DND-41 (cell line): ENCODE results near the gene THRB.
"Not testable (repeated sequence)": the region's sequence is repeated elsewhere in the genome, so short reads cannot be mapped to it uniquely, and the experiment has no call there.

ENCODE experiments used
- ATAC-seq: fragments of 200-7000 bp; cut with Tn5 transposase; 3 replicates; pipeline ENCODE4 v1.9.1; 2021; ENCODE audit warnings: low read depth; ENCODE audit not compliant: insufficient read depth
- DNase-seq: peaks from one replicate; pipeline ENCODE4 v3.0.0-alpha.2; 2020
- H2AFZ ChIP-seq: 2 replicates; pipeline ENCODE4 v1.6.0; 2012; ENCODE audit warnings: low read depth, low read length
- H3K27ac ChIP-seq: 2 replicates; pipeline ENCODE4 v1.5.1; 2012; ENCODE audit warnings: low read length, inconsistent platforms
- H3K27me3 ChIP-seq: fragments of 200-600 bp; sonication (generic); 2 replicates; pipeline ENCODE4 v1.6.0; 2012; ENCODE audit warnings: low read length, mild to moderate bottlenecking, inconsistent platforms; ENCODE audit not compliant: insufficient read depth, poor library complexity
- H3K36me3 ChIP-seq: 2 replicates; pipeline ENCODE4 v1.5.1; 2012; ENCODE audit warnings: low read length, inconsistent platforms; ENCODE audit not compliant: insufficient read depth
- H3K4me1 ChIP-seq: 2 replicates; pipeline ENCODE4 v1.5.1; 2012; ENCODE audit warnings: mild to moderate bottlenecking, low read length; ENCODE audit not compliant: insufficient read depth
- H3K4me2 ChIP-seq: 2 replicates; pipeline ENCODE4 v1.6.0; 2012; ENCODE audit warnings: mild to moderate bottlenecking, moderate library complexity, low read length, inconsistent platforms; ENCODE audit not compliant: insufficient read depth
- H3K4me3 ChIP-seq, 2 experiments: fragments of 200-600 bp in 1 of 2; shearing (Covaris generic) in 1 of 2; 2 replicates each; pipeline ENCODE4 v1.5.1; 2012 to 2016; ENCODE audit warnings: inconsistent platforms in 2 of 2, low read length in 2 of 2, mild to moderate bottlenecking in 2 of 2, low read depth in 1 of 2, moderate library complexity in 1 of 2
- H3K79me2 ChIP-seq: 2 replicates; pipeline ENCODE4 v1.6.0; 2012; ENCODE audit warnings: low read length, inconsistent platforms; ENCODE audit not compliant: insufficient read depth
- H3K9ac ChIP-seq: 2 replicates; pipeline ENCODE4 v1.6.0; 2012; ENCODE audit warnings: low read depth, mild to moderate bottlenecking, inconsistent platforms, low read length, moderate library complexity
- H3K9me3 ChIP-seq: 2 replicates; pipeline ENCODE4 v1.5.1; 2012; ENCODE audit warnings: low read length, moderate library complexity, mild to moderate bottlenecking, inconsistent platforms; ENCODE audit not compliant: insufficient read depth, severe bottlenecking
- H4K20me1 ChIP-seq: 2 replicates; pipeline ENCODE4 v1.6.0; 2012; ENCODE audit warnings: low read length; ENCODE audit not compliant: insufficient read depth
- CTCF ChIP-seq: IDR thresholded peaks from 2 replicates; pipeline ENCODE4 v1.5.1; 2012; ENCODE audit warnings: borderline replicate concordance, low read length, moderate library complexity, mild to moderate bottlenecking; ENCODE audit not compliant: poor library complexity, severe bottlenecking; ENCODE audit errors: extremely low read depth
- EZH2 ChIP-seq: IDR thresholded peaks from 3 replicates; pipeline ENCODE4 v1.6.1; 2012; ENCODE audit warnings: borderline replicate concordance, low read depth, mild to moderate bottlenecking, moderate library complexity, low read length, inconsistent platforms; ENCODE audit not compliant: severe bottlenecking

The THRB gene

GRCh38 chr3:24400015-24400414 lies 94.6 kb downstream of the THRB start:
- no peak overlapping the region for H2AFZ ChIP-seq
- H3K27me3 ChIP-seq = no peaks in the 10 kb centered on the region
- TF ChIP-seq EZH2 (no peak), CTCF (no peak)
- no peak overlapping the region for H3K9ac ChIP-seq
- H3K4me2 ChIP-seq = no peak overlapping the region
- no peaks in the 10 kb centered on the region for H3K9me3 ChIP-seq
- DNase-seq (no peak), ATAC-seq (no peak)
- no peaks in the 10 kb centered on the region for H4K20me1 ChIP-seq
- no peaks in the 10 kb centered on the region for H3K4me1 ChIP-seq
- no peaks in the 10 kb centered on the region for H3K36me3 ChIP-seq
- no peaks in the 10 kb centered on the region for H3K79me2 ChIP-seq
- no peak overlapping the region for H3K27ac ChIP-seq
- no peak overlapping the region for H3K4me3 ChIP-seq

GRCh38 chr3:24399614-24400013 lies 95.0 kb downstream of the THRB start:
- Histone ChIP-seq H3K27ac (no peak overlapping the region), H3K4me2 (no peak overlapping the region), H3K27me3 (no peaks in the 10 kb centered on the region), H2AFZ (no peak overlapping the region), H3K9me3 (no peaks in the 10 kb centered on the region), H3K36me3 (no peaks in the 10 kb centered on the region), H3K4me1 (no peaks in the 10 kb centered on the region), H3K4me3 (no peak overlapping the region), H4K20me1 (no peaks in the 10 kb centered on the region), H3K9ac (no peak overlapping the region), H3K79me2 (no peaks in the 10 kb centered on the region)
- TF ChIP-seq CTCF (no peak), EZH2 (no peak)
- ATAC-seq = no peak
- DNase-seq = no peak

- not testable (repeated sequence) for H4K20me1 ChIP-seq, H3K27ac ChIP-seq, DNase-seq, H3K9me3 ChIP-seq, H2AFZ ChIP-seq, H3K4me3 ChIP-seq, H3K36me3 ChIP-seq, H3K9ac ChIP-seq, ATAC-seq, H3K4me2 ChIP-seq, H3K79me2 ChIP-seq, H3K4me1 ChIP-seq, H3K27me3 ChIP-seq
Measured at GRCh38 chr3:24398712-24399111, 95.9 kb downstream of the THRB start.

DNA sequence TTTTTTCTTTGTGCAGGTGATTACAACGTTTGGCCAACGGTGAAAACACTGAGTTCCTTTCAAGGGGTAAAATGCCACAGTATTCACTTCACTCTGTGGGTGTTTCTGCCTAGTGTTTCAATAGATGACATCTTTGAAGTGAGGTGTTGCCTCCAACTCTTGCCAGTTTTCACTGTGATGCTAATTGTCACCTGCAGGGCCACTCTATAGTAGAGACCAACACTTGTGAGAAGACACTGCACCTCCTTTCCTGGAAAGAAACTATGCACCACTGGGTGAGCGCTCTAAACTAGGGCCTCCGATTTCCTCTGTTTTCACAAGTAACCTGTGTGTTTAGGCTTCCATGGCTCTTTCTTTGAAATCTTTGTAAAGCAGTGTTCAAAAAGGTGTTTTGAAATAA lies 98.3 kb downstream of the THRB start:
- Histone ChIP-seq H3K9me3 (no peaks in the 10 kb centered on the region), H3K36me3 (no peaks in the 10 kb centered on the region), H3K4me2 (no peak overlapping the region), H3K9ac (no peak overlapping the region), H3K4me3 (no peak overlapping the region), H3K4me1 (no peaks in the 10 kb centered on the region), H3K27me3 (no peaks in the 10 kb centered on the region), H4K20me1 (no peaks in the 10 kb centered on the region), H3K79me2 (no peaks in the 10 kb centered on the region), H3K27ac (no peak overlapping the region), H2AFZ (no peak overlapping the region)
- no peak for TF ChIP-seq CTCF
- no peak for TF ChIP-seq EZH2
- DNase-seq = no peak
- ATAC-seq = no peak
